Liver (tissue), 3 donors: ENCODE data around the gene FBRS.

Experiments used
- GABPA ChIP-seq, 2 donors: IDR thresholded peaks in 1 of 2; conservative IDR thresholded peaks in 1 of 2; 2 replicates each; pipeline ENCODE4 v1.6.1; 2016; ENCODE audit warnings: antibody characterized with exemption in 2 of 2, mild to moderate bottlenecking in 1 of 2, moderate library complexity in 1 of 2
- RXRA ChIP-seq, 2 donors: IDR thresholded peaks; 2 replicates each; pipeline ENCODE4 v1.6.1; 2017 to 2018; ENCODE audit warnings: antibody characterized with exemption in 2 of 2, mild to moderate bottlenecking in 1 of 2
- SP1 ChIP-seq: IDR thresholded peaks from 2 replicates; pipeline ENCODE4 v1.6.1; 2018; ENCODE audit warnings: antibody characterized with exemption, mild to moderate bottlenecking
- TAF1 ChIP-seq: conservative IDR thresholded peaks from 2 replicates; pipeline ENCODE4 v1.6.1; 2016; ENCODE audit warnings: antibody characterized with exemption, mild to moderate bottlenecking
- YY1 ChIP-seq: IDR thresholded peaks from 2 replicates; pipeline ENCODE4 v1.6.1; 2016; ENCODE audit warnings: antibody characterized with exemption, mild to moderate bottlenecking
- TF ChIP-seq, protein P1 (sequence below): fragments of 150-350 bp; IDR thresholded peaks from 2 replicates; pipeline ENCODE4 v1.5.1; 2017; ENCODE audit warnings: improper control_type of control experiment, low read depth, low read length; ENCODE audit not compliant: missing input control
- TF ChIP-seq, protein P2 (sequence below): IDR thresholded peaks from 2 replicates; pipeline ENCODE4 v1.6.1; 2016; ENCODE audit warnings: antibody characterized with exemption, mild to moderate bottlenecking
- donor health status: healthy.
- donor health status: healthy.

DNA sequence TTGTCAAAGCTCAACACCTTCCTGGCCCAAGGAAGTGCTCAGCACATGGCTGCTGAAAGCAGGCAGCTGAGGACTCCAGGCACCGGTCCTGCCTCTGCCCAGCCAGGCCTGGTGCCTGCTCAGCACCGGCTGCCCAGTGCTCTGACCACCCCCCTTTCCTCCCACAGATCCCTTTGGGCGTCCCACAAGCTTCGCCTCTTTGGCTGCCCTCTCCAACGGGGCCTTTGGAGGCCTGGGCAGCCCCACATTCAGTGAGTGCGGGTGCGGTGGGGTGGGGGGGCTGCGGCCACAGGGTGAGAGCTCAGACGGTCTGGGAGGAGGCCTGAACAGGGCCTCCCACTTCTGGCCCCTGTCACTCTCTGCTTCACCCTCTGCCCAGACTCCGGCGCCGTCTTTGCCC is 10.2 kb downstream of the FBRS start:
- TF ChIP-seq, protein P1, sequence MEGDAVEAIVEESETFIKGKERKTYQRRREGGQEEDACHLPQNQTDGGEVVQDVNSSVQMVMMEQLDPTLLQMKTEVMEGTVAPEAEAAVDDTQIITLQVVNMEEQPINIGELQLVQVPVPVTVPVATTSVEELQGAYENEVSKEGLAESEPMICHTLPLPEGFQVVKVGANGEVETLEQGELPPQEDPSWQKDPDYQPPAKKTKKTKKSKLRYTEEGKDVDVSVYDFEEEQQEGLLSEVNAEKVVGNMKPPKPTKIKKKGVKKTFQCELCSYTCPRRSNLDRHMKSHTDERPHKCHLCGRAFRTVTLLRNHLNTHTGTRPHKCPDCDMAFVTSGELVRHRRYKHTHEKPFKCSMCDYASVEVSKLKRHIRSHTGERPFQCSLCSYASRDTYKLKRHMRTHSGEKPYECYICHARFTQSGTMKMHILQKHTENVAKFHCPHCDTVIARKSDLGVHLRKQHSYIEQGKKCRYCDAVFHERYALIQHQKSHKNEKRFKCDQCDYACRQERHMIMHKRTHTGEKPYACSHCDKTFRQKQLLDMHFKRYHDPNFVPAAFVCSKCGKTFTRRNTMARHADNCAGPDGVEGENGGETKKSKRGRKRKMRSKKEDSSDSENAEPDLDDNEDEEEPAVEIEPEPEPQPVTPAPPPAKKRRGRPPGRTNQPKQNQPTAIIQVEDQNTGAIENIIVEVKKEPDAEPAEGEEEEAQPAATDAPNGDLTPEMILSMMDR: no peak
- TF ChIP-seq RXRA (IDR thresholded peaks at IDR 0.05) (no peak), GABPA (IDR thresholded peaks at IDR 0.05 in 1 of 2, conservative IDR thresholded peaks at IDR 0.05 in 1 of 2) (no peak), TAF1 (no peak), YY1 (no peak), SP1 (no peak)
- TF ChIP-seq, protein P2, sequence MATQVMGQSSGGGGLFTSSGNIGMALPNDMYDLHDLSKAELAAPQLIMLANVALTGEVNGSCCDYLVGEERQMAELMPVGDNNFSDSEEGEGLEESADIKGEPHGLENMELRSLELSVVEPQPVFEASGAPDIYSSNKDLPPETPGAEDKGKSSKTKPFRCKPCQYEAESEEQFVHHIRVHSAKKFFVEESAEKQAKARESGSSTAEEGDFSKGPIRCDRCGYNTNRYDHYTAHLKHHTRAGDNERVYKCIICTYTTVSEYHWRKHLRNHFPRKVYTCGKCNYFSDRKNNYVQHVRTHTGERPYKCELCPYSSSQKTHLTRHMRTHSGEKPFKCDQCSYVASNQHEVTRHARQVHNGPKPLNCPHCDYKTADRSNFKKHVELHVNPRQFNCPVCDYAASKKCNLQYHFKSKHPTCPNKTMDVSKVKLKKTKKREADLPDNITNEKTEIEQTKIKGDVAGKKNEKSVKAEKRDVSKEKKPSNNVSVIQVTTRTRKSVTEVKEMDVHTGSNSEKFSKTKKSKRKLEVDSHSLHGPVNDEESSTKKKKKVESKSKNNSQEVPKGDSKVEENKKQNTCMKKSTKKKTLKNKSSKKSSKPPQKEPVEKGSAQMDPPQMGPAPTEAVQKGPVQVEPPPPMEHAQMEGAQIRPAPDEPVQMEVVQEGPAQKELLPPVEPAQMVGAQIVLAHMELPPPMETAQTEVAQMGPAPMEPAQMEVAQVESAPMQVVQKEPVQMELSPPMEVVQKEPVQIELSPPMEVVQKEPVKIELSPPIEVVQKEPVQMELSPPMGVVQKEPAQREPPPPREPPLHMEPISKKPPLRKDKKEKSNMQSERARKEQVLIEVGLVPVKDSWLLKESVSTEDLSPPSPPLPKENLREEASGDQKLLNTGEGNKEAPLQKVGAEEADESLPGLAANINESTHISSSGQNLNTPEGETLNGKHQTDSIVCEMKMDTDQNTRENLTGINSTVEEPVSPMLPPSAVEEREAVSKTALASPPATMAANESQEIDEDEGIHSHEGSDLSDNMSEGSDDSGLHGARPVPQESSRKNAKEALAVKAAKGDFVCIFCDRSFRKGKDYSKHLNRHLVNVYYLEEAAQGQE: no peak
